ENCODE data around the gene IRF6.
A peak's percentile ranks its signal among the peaks of the same experiment; 100 is the strongest.

Gene IRF6

GRCh38 chr1:209839875-209840546 lies 34.1 kb upstream of the IRF6 start:
- H3K27ac ChIP-seq (ENCODE audit: insufficient read depth, low read depth, low read length, poor library complexity, severe bottlenecking): no peak overlapping the region

DNA sequence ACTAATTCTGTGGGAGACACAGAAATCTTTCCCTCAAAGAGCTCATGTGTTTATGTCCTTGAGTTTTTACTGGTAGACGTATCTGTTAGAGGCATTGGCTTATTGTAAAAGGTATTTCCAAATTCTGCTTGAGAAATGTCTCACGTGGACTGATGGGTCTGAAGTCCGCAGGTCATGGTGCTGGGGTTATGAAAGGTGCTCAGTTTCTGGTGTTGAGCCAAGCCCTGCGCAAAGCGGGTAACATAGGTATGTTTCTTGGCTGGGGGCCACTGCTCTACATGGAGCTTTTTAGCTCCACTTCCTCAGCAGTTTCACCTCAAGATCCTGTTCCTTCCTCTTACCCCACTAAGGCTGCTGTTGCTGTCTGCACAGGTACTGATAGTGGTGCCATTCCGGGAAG lies 32.6 kb upstream of the IRF6 start:
- no peak overlapping the region for H3K4me3 ChIP-seq (ENCODE audit: insufficient read depth, low read depth, low read length)
- H3K9me3 ChIP-seq (ENCODE audit: control insufficient read depth, low read length): no peaks in the 10 kb centered on the region
- no peaks in the 10 kb centered on the region for H3K4me1 ChIP-seq (ENCODE audit: control insufficient read depth, insufficient read depth, low read length)
- H3K27ac ChIP-seq (ENCODE audit: insufficient read depth, low read depth, low read length, poor library complexity, severe bottlenecking): no peak overlapping the region
- H3K27me3 ChIP-seq (ENCODE audit: control insufficient read depth, insufficient read depth, low read length, poor library complexity, severe bottlenecking): no peaks in the 10 kb centered on the region
- WGBS, 2 experiments: 96% methylated on average over 6 of the region's 6 CpGs
- peaks cover 59% of the 10 kb centered on the region for H3K36me3 ChIP-seq (ENCODE audit: control insufficient read depth, insufficient read depth, low read length)

More at GRCh38 chr1:209839875-209840546, 34.1 kb upstream of the IRF6 start:
- Histone ChIP-seq H3K4me3 (ENCODE audit: insufficient read depth, low read depth, low read length) (no peak overlapping the region), H3K27me3 (ENCODE audit: control insufficient read depth, insufficient read depth, low read length, poor library complexity, severe bottlenecking) (no peaks in the 10 kb centered on the region), H3K36me3 (ENCODE audit: control insufficient read depth, insufficient read depth, low read length) (peaks cover 52% of the 10 kb centered on the region), H3K9me3 (ENCODE audit: control insufficient read depth, low read length) (no peaks in the 10 kb centered on the region), H3K4me1 (ENCODE audit: control insufficient read depth, insufficient read depth, low read length) (no peaks in the 10 kb centered on the region)
- WGBS, 2 experiments: 91 to 92% methylated on average over 5 of the region's 5 CpGs

DNA sequence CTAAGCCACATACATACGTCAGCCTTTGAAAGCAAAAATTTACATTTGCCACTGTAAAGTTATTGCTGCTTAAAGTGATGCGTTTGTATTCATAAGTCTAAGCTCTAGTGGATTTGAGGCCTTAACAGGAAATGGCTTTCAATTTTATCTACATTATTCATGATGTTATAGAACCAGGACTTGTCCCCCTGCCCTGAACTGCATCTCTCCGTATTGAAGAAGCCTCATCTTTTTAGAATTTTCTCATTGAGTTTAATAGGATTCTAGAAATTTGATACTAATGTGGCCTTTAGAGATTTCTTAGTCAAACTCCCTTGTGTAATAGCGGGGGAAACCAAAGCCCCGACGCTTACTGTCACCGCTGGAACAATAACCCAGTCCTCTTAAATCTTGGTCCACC lies 31.7 kb upstream of the IRF6 start:
- no peaks in the 10 kb centered on the region for H3K27me3 ChIP-seq (ENCODE audit: control insufficient read depth, insufficient read depth, low read length, poor library complexity, severe bottlenecking)
- no peak overlapping the region for H3K4me3 ChIP-seq (ENCODE audit: insufficient read depth, low read depth, low read length)
- H3K27ac ChIP-seq (ENCODE audit: insufficient read depth, low read depth, low read length, poor library complexity, severe bottlenecking): no peak overlapping the region
- no peaks in the 10 kb centered on the region for H3K9me3 ChIP-seq (ENCODE audit: control insufficient read depth, low read length)
- no peaks in the 10 kb centered on the region for H3K4me1 ChIP-seq (ENCODE audit: control insufficient read depth, insufficient read depth, low read length)
- 96 to 98% methylated on average over 5 to 7 of the region's 7 CpGs for WGBS, 2 experiments
- H3K36me3 ChIP-seq (ENCODE audit: control insufficient read depth, insufficient read depth, low read length): peaks cover 56% of the 10 kb centered on the region

- H3K27me3 ChIP-seq (ENCODE audit: control insufficient read depth, insufficient read depth, low read length, poor library complexity, severe bottlenecking): no peaks in the 10 kb centered on the region
- no peak overlapping the region for H3K27ac ChIP-seq (ENCODE audit: insufficient read depth, low read depth, low read length, poor library complexity, severe bottlenecking)
- no peaks in the 10 kb centered on the region for H3K9me3 ChIP-seq (ENCODE audit: control insufficient read depth, low read length)
- no peaks in the 10 kb centered on the region for H3K4me1 ChIP-seq (ENCODE audit: control insufficient read depth, insufficient read depth, low read length)
- no peak overlapping the region for H3K4me3 ChIP-seq (ENCODE audit: insufficient read depth, low read depth, low read length)
- H3K36me3 ChIP-seq (ENCODE audit: control insufficient read depth, insufficient read depth, low read length): peaks cover 54% of the 10 kb centered on the region
Observed at GRCh38 chr1:209835782-209836298, 29.9 kb upstream of the IRF6 start.

DNA sequence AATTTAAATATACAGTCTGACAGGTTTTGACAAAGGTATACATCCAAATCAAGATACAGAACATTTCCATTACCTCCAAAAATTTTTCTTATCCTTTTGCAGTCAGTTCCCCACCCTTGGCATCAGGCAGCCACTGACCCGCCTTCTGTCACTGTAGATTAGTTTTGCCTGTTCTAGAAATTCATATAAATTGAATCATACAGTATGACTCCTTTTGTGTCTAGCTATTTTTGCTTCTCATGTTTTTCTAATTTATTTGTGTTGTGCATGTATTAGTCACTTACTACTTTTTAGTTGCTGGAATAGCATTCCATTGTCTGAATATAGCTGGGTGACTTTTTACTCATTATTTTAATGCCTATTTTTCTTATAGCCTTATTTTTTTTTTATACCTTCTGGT lies 25.7 kb upstream of the IRF6 start:
- Histone ChIP-seq H3K36me3 (ENCODE audit: control insufficient read depth, insufficient read depth, low read length) (peaks cover 32% of the 10 kb centered on the region), H3K4me1 (ENCODE audit: control insufficient read depth, insufficient read depth, low read length) (peaks cover 4% of the 10 kb centered on the region), H3K9me3 (ENCODE audit: control insufficient read depth, low read length) (no peaks in the 10 kb centered on the region), H3K4me3 (ENCODE audit: insufficient read depth, low read depth, low read length) (no peak overlapping the region), H3K27me3 (ENCODE audit: control insufficient read depth, insufficient read depth, low read length, poor library complexity, severe bottlenecking) (no peaks in the 10 kb centered on the region), H3K27ac (ENCODE audit: insufficient read depth, low read depth, low read length, poor library complexity, severe bottlenecking) (no peak overlapping the region)
- WGBS, 2 experiments: 100% methylated on average over 1 of the region's 1 CpG; no CpG with 5 or more reads in 1 of the 2 experiments

DNA sequence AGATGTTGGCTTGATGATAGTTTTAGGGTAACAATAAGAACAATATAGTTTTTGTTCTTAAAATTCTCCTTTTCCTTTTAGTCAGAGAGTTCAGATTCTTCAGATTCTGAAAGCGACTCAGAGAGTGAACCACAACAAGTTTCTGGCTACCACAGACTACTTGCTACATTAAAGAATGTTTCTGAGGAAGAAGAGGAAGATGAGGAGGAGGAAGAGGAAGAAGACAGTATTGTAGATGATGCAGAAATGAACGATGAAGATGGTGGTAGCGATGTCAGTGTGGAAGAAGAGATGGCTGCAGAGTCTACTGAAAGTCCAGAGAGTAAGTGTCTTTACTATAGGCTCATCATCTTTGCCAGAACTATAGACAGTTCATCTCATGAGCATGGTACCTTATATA lies 24.8 kb upstream of the IRF6 start:
- Histone ChIP-seq H3K27me3 (ENCODE audit: control insufficient read depth, insufficient read depth, low read length, poor library complexity, severe bottlenecking) (no peaks in the 10 kb centered on the region), H3K27ac (ENCODE audit: insufficient read depth, low read depth, low read length, poor library complexity, severe bottlenecking) (no peak overlapping the region), H3K9me3 (ENCODE audit: control insufficient read depth, low read length) (no peaks in the 10 kb centered on the region), H3K36me3 (ENCODE audit: control insufficient read depth, insufficient read depth, low read length) (peaks cover 28% of the 10 kb centered on the region), H3K4me3 (ENCODE audit: insufficient read depth, low read depth, low read length) (no peak overlapping the region), H3K4me1 (ENCODE audit: control insufficient read depth, insufficient read depth, low read length) (peaks cover 4% of the 10 kb centered on the region)
- 97 to 99% methylated on average over 3 of the region's 3 CpGs for WGBS, 2 experiments

GRCh38 chr1:209829716-209830115 lies 23.8 kb upstream of the IRF6 start:
- Histone ChIP-seq H3K9me3 (ENCODE audit: control insufficient read depth, low read length) (no peaks in the 10 kb centered on the region), H3K36me3 (ENCODE audit: control insufficient read depth, insufficient read depth, low read length) (peaks cover 28% of the 10 kb centered on the region), H3K27me3 (ENCODE audit: control insufficient read depth, insufficient read depth, low read length, poor library complexity, severe bottlenecking) (no peaks in the 10 kb centered on the region), H3K4me3 (ENCODE audit: insufficient read depth, low read depth, low read length) (no peak overlapping the region), H3K4me1 (ENCODE audit: control insufficient read depth, insufficient read depth, low read length) (peaks cover 4% of the 10 kb centered on the region), H3K27ac (ENCODE audit: insufficient read depth, low read depth, low read length, poor library complexity, severe bottlenecking) (no peak overlapping the region)
- WGBS, 2 experiments: 92 to 99% methylated on average over 2 of the region's 2 CpGs

- Histone ChIP-seq H3K4me1 (ENCODE audit: control insufficient read depth, insufficient read depth, low read length) (peaks cover 4% of the 10 kb centered on the region), H3K4me3 (ENCODE audit: insufficient read depth, low read depth, low read length) (peak within 1 kb of the TSS; percentile 79), H3K36me3 (ENCODE audit: control insufficient read depth, insufficient read depth, low read length) (peaks cover 11% of the 10 kb centered on the region), H3K9me3 (ENCODE audit: control insufficient read depth, low read length) (no peaks in the 10 kb centered on the region), H3K27me3 (ENCODE audit: control insufficient read depth, insufficient read depth, low read length, poor library complexity, severe bottlenecking) (peaks cover 4% of the 10 kb centered on the region), H3K27ac (ENCODE audit: insufficient read depth, low read depth, low read length, poor library complexity, severe bottlenecking) (no peak within 1 kb of the TSS)
- 30 to 31% methylated on average over 51 of the region's 51 CpGs for WGBS, 2 experiments
Observed at GRCh38 chr1:209827384-209828262, 21.7 kb upstream of the IRF6 start, which contains the start of gene UTP25. TSS of gene UTP25 (plus strand) at chr1:209827972. CDS start at chr1:209828064, 92 bp downstream.

GRCh38 chr1:209825591-209826434 lies 19.9 kb upstream of the IRF6 start:
- no peaks in the 10 kb centered on the region for H3K9me3 ChIP-seq (ENCODE audit: control insufficient read depth, low read length)

More at GRCh38 chr1:209825591-209826434, 19.9 kb upstream of the IRF6 start:
- peaks cover 6% of the 10 kb centered on the region for H3K36me3 ChIP-seq (ENCODE audit: control insufficient read depth, insufficient read depth, low read length)
- peaks cover 7% of the 10 kb centered on the region for H3K27me3 ChIP-seq (ENCODE audit: control insufficient read depth, insufficient read depth, low read length, poor library complexity, severe bottlenecking)
- 87% methylated on average over 11 of the region's 11 CpGs for WGBS, 2 experiments
- H3K4me1 ChIP-seq (ENCODE audit: control insufficient read depth, insufficient read depth, low read length): peaks cover 4% of the 10 kb centered on the region
- H3K4me3 ChIP-seq (ENCODE audit: insufficient read depth, low read depth, low read length): no peak overlapping the region
- no peak overlapping the region for H3K27ac ChIP-seq (ENCODE audit: insufficient read depth, low read depth, low read length, poor library complexity, severe bottlenecking)
